ENCODE measurements around the gene LRTM2.

LRTM2 gene

GRCh38 chr12:1857821-1858220 is 37.5 kb downstream of the LRTM2 start:
- DNase-seq: no peak

GRCh38 chr12:1858456-1858855 is 38.1 kb downstream of the LRTM2 start:
- DNase-seq: no peak

- no peak for DNase-seq
Observed at GRCh38 chr12:1859643-1860042, 39.3 kb downstream of the LRTM2 start.

- no peak for DNase-seq
Observed at GRCh38 chr12:1862973-1863372, 42.6 kb downstream of the LRTM2 start.

- DNase-seq: no peak
Observed at GRCh38 chr12:1863823-1864222, 43.5 kb downstream of the LRTM2 start.

- no peak for DNase-seq
Observed at GRCh38 chr12:1864456-1864855, 44.1 kb downstream of the LRTM2 start.

GRCh38 chr12:1864867-1865266 is 44.5 kb downstream of the LRTM2 start:
- no peak for DNase-seq

- no peak for DNase-seq
Observed at GRCh38 chr12:1865284-1865866, 45.0 kb downstream of the LRTM2 start.

GRCh38 chr12:1869145-1869544 is 48.8 kb downstream of the LRTM2 start:
- DNase-seq: no peak

GRCh38 chr12:1870086-1870485 is 49.7 kb downstream of the LRTM2 start:
- no peak for DNase-seq

- no peak for DNase-seq
Observed at GRCh38 chr12:1870998-1871917, 50.9 kb downstream of the LRTM2 start.

- DNase-seq: no peak
Observed at GRCh38 chr12:1872001-1872400, 51.6 kb downstream of the LRTM2 start.

GRCh38 chr12:1872448-1872847 is 52.1 kb downstream of the LRTM2 start:
- no peak for DNase-seq

- DNase-seq: peak in 1 of 58 donors; percentile 9
Observed at GRCh38 chr12:1873531-1874510, 53.5 kb downstream of the LRTM2 start.

- no peak for DNase-seq
Observed at GRCh38 chr12:1875608-1876007, 55.2 kb downstream of the LRTM2 start.

- no peak for DNase-seq
Observed at GRCh38 chr12:1876086-1876485, 55.7 kb downstream of the LRTM2 start.

GRCh38 chr12:1877169-1877878 is 57.0 kb downstream of the LRTM2 start:
- DNase-seq: no peak

GRCh38 chr12:1878214-1878613 is 57.8 kb downstream of the LRTM2 start:
- no peak for DNase-seq

- no peak for DNase-seq
Observed at GRCh38 chr12:1878695-1879094, 58.3 kb downstream of the LRTM2 start.

GRCh38 chr12:1879633-1880032 is 59.3 kb downstream of the LRTM2 start:
- no peak for DNase-seq
